SK-N-MC (cell line): ENCODE data around the gene CEP57L1.
"Not testable (repeated sequence)": the region's sequence is repeated elsewhere in the genome, so short reads cannot be mapped to it uniquely, and the experiment has no call there.

Source experiments
- DNase-seq: peaks from one replicate; pipeline ENCODE4 v3.0.0-alpha.2; 2011; ENCODE audit warnings: low read depth, low spot score
- H3K27ac ChIP-seq: fragments of 200-600 bp; sonication (generic); 2 replicates; pipeline ENCODE4 v1.5.1; 2016; ENCODE audit warnings: mixed run types
- H3K36me3 ChIP-seq: fragments of 200-600 bp; sonication (generic); 2 replicates; pipeline ENCODE4 v1.6.1; 2017; ENCODE audit warnings: antibody characterized with exemption, low read length, mixed read lengths; ENCODE audit not compliant: insufficient read depth
- H3K4me3 ChIP-seq: fragments of 200-600 bp; sonication (generic); 2 replicates; pipeline ENCODE4 v1.5.1; 2016
- H3K9ac ChIP-seq: fragments of 200-600 bp; sonication (generic); 2 replicates; pipeline ENCODE4 v1.8.0; 2017; ENCODE audit warnings: mixed run types, mixed read lengths; ENCODE audit not compliant: insufficient read length
- H3K9me3 ChIP-seq: fragments of 200-600 bp; sonication (generic); 2 replicates; pipeline ENCODE4 v1.6.1; 2017; ENCODE audit warnings: low read depth, mild to moderate bottlenecking, antibody characterized with exemption, low read length, moderate library complexity, mixed read lengths
- EZH2 ChIP-seq: fragments of 200-600 bp; sonication (generic); IDR thresholded peaks from one replicate; pipeline ENCODE4 v1.6.1; 2017; ENCODE audit warnings: antibody characterized with exemption
- FOXP2 ChIP-seq: optimal IDR thresholded peaks from 2 replicates; pipeline ENCODE3; 2011; ENCODE audit warnings: mild to moderate bottlenecking, moderate library complexity; ENCODE audit not compliant: insufficient read depth; ENCODE audit errors: extremely low read length, control extremely low read depth
- POLR2AphosphoS5 ChIP-seq: IDR thresholded peaks from 2 replicates; pipeline ENCODE4 v1.6.1; 2012; ENCODE audit warnings: mild to moderate bottlenecking, low read depth, low read length, borderline replicate concordance

Gene CEP57L1

GRCh38 chr6:109139109-109139508 lies 43.8 kb downstream of the CEP57L1 start:
- no peaks in the 10 kb centered on the region for H3K9me3 ChIP-seq
- DNase-seq, result no peak
- H3K36me3 ChIP-seq, result peaks cover 4% of the 10 kb centered on the region; the same call in 1 of the 2 replicates
- no peak overlapping the region for H3K27ac ChIP-seq
- no peak overlapping the region for H3K4me3 ChIP-seq
- TF ChIP-seq POLR2AphosphoS5, result no peak
- no peak for TF ChIP-seq EZH2
- no peak for TF ChIP-seq FOXP2
- H3K9ac ChIP-seq, result no peak overlapping the region

- not testable (repeated sequence) for H3K9me3 ChIP-seq, DNase-seq, H3K27ac ChIP-seq, H3K36me3 ChIP-seq, H3K9ac ChIP-seq, H3K4me3 ChIP-seq
Measured at GRCh38 chr6:109142067-109142466, 46.8 kb downstream of the CEP57L1 start.

GRCh38 chr6:109143191-109143590 lies 47.9 kb downstream of the CEP57L1 start:
- no peaks in the 10 kb centered on the region for H3K9me3 ChIP-seq

GRCh38 chr6:109148251-109148650 lies 52.9 kb downstream of the CEP57L1 start:
- H3K27ac ChIP-seq, H3K9me3 ChIP-seq, DNase-seq, H3K4me3 ChIP-seq, H3K9ac ChIP-seq: not testable (repeated sequence)
- peaks cover 25% of the 10 kb centered on the region for H3K36me3 ChIP-seq

More at GRCh38 chr6:109143191-109143590, 47.9 kb downstream of the CEP57L1 start:
- Histone ChIP-seq H3K27ac (no peak overlapping the region), H3K36me3 (peaks cover 11% of the 10 kb centered on the region), H3K4me3 (no peak overlapping the region), H3K9ac (no peak overlapping the region)
- no peak for DNase-seq
- no peak for TF ChIP-seq EZH2
- TF ChIP-seq POLR2AphosphoS5, result no peak
- TF ChIP-seq FOXP2, result no peak

- not testable (repeated sequence) for H3K27ac ChIP-seq, DNase-seq, H3K9me3 ChIP-seq, H3K4me3 ChIP-seq, H3K9ac ChIP-seq
- peaks cover 26% of the 10 kb centered on the region for H3K36me3 ChIP-seq
Measured at GRCh38 chr6:109148716-109149115, 53.4 kb downstream of the CEP57L1 start.

- H3K36me3 ChIP-seq, result peaks cover 52% of the 10 kb centered on the region
- no peak overlapping the region for H3K27ac ChIP-seq
- DNase-seq, result no peak
- no peaks in the 10 kb centered on the region for H3K9me3 ChIP-seq
- no peak overlapping the region for H3K9ac ChIP-seq
- no peak for TF ChIP-seq FOXP2
- no peak for TF ChIP-seq POLR2AphosphoS5
- TF ChIP-seq EZH2, result no peak
- H3K4me3 ChIP-seq, result no peak overlapping the region
Measured at GRCh38 chr6:109153752-109154151, 58.4 kb downstream of the CEP57L1 start.

- DNase-seq, result no peak
Measured at GRCh38 chr6:109164331-109164730, 69.0 kb downstream of the CEP57L1 start.

GRCh38 chr6:109165392-109165974 lies 70.2 kb downstream of the CEP57L1 start:
- no peak for TF ChIP-seq FOXP2
- TF ChIP-seq EZH2, result no peak
- TF ChIP-seq POLR2AphosphoS5, result no peak
- Histone ChIP-seq H3K9ac (no peak overlapping the region), H3K27ac (no peak overlapping the region), H3K36me3 (peaks cover 9% of the 10 kb centered on the region; the same call in 1 of the 2 replicates), H3K9me3 (no peaks in the 10 kb centered on the region), H3K4me3 (no peak overlapping the region)
- DNase-seq, result no peak

More at GRCh38 chr6:109164331-109164730, 69.0 kb downstream of the CEP57L1 start:
- Histone ChIP-seq H3K27ac (no peak overlapping the region), H3K9ac (no peak overlapping the region), H3K36me3 (peaks cover 15% of the 10 kb centered on the region; the same call in 1 of the 2 replicates), H3K4me3 (no peak overlapping the region), H3K9me3 (no peaks in the 10 kb centered on the region)
- TF ChIP-seq FOXP2 (no peak), EZH2 (no peak), POLR2AphosphoS5 (no peak)

- Histone ChIP-seq H3K4me3 (no peak overlapping the region), H3K9me3 (no peaks in the 10 kb centered on the region), H3K9ac (no peak overlapping the region), H3K27ac (no peak overlapping the region), H3K36me3 (no peaks in the 10 kb centered on the region)
- DNase-seq, result no peak
- TF ChIP-seq EZH2 (no peak), POLR2AphosphoS5 (no peak), FOXP2 (no peak)
Measured at GRCh38 chr6:109166673-109167072, 71.4 kb downstream of the CEP57L1 start.
